HG02870 (cell line): ENCODE results near the gene PEAK3.

Experiments
- ATAC-seq: cut with Tn5 transposase; IDR thresholded peaks from one replicate; pipeline ENCODE4 v1.9.1; 2021; ENCODE audit warnings: mild to moderate bottlenecking, moderate library complexity; ENCODE audit not compliant: unreplicated experiment

PEAK3 gene

GRCh38 chr19:2251106-2252054 is 30.6 kb downstream of the PEAK3 start:
- no peak for ATAC-seq

DNA sequence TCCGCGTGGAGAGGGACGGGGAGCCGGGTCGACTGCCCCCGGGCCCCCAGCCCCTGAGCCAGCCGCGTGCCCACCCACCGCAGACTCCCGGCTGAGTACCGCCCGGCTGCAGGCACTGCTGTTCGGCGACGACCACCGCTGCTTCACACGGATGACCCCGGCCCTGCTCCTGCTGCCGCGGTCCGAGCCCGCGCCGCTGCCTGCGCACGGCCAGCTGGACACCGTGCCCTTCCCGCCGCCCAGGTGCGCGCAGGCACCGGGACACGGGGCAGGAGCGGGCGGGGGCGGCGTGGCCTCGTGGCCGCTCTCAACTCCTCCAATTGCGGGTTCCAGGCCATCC is 31.2 kb downstream of the PEAK3 start:
- ATAC-seq = no peak

DNA sequence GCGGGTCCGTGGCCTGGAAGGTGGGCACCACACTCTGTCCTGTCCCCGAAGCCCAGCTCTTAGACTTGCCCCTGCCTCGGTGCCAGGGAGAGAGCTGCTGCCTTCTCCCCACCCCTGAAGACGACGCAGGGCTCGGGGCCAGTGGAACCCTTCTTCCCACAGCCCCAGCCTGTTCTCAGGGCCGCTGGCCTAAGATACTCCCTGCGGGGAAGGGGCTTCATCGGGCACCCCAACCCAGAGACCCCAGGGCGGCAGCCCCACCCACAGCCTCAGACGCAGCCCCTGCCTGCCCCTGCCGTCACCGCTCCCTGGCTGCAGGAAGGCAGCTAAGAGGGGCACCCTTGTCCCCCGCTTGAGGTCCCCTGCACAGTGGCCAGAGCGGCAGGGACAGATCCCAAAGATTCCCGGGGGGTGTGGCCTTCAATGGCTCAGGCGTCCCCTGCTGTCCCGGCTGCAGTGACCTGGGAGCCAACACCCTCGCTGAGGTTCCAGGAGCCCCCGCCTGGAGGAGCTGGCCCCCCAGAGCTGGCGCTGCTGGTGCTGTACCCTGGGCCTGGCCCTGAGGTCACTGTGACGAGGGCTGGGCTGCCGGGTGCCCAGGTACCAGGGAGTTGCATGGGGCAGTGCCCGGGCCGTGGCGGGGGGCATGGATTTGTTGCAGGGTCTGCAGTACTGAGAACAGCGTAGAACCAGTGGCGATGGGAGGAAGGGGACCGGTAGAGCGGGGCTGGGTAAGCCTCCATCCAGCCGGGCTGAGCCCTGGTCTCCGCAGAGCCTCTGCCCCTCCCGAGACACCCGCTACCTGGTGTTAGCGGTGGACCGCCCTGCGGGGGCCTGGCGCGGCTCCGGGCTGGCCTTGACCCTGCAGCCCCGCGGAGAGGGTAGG is 31.9 kb downstream of the PEAK3 start:
- ATAC-seq = no peak

GRCh38 chr19:2249010-2249866 is 32.7 kb downstream of the PEAK3 start, which contains the start of gene AMH:
Gene AMH, plus strand, starts transcription at chr19:2249323. Its CDS starts 10 bp downstream, at chr19:2249333.
- no peak for ATAC-seq

- ATAC-seq = no peak
Observed at GRCh38 chr19:2248136-2249009, 33.6 kb downstream of the PEAK3 start.

DNA sequence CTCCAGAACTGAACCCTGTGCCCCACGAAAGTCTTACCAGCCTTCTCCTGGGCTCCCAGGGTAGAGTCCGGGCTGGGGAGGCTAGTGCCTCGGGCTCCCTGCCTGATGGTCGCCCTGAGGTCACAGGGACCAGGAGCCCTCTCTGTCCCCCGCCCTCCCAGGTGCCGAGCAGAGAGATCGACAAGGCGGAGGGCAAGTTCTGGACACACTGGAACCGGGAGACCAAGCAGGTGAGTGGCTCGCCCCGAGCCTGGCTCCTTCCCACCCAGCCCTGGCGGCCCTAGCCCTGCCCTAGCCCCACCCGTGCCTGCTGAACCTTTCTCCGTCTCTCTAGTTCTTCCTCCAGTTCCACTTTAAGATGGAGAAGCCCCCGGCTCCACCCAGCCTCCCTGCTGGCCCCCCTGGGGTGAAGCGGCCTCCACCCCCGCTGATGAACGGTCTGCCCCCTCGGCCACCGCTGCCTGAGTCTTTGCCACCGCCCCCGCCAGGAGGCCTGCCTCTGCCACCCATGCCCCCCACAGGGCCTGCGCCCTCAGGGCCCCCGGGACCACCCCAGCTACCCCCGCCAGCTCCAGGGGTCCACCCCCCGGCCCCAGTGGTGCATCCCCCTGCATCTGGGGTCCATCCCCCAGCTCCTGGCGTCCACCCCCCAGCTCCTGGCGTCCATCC is 34.4 kb downstream of the PEAK3 start:
- ATAC-seq = no peak

GRCh38 chr19:2246801-2247361 is 35.1 kb downstream of the PEAK3 start:
- no peak for ATAC-seq

- ATAC-seq = no peak
Observed at GRCh38 chr19:2246014-2246620, 35.9 kb downstream of the PEAK3 start.

GRCh38 chr19:2245273-2245672 is 36.7 kb downstream of the PEAK3 start:
- ATAC-seq = no peak

GRCh38 chr19:2244486-2244885 is 37.5 kb downstream of the PEAK3 start:
- ATAC-seq = no peak

GRCh38 chr19:2244125-2244411 is 37.9 kb downstream of the PEAK3 start:
- ATAC-seq = no peak

- ATAC-seq = no peak
Observed at GRCh38 chr19:2243274-2244124, 38.5 kb downstream of the PEAK3 start.

DNA sequence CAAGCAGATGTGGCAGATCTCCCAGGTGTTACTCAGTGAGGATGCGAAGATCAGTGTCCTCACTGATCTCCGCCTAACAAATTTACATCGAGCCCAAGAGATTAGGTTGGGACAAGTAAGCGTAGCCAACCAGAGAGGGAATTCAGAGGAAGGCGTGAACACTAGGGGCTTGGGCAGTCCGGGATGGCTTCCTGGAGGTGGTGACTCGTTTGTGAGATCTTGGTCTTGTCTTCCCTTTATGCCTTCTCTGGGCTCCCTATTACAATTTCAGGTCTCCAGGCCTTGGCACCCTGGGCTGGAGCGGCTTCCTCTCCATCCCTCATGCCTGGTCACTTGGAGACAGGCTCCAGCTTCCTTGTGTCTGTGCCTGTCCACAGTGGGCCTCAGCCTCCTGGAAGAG is 39.2 kb downstream of the PEAK3 start:
- no peak for ATAC-seq

GRCh38 chr19:2242092-2242537 is 39.9 kb downstream of the PEAK3 start:
- no peak for ATAC-seq

GRCh38 chr19:2240881-2241760 is 40.9 kb downstream of the PEAK3 start:
- no peak for ATAC-seq
